A549 (cell line): Measurements from ENCODE around the gene ALCAM.

Experiments
- PHF8 ChIP-seq: fragments of 200-600 bp; sonication (generic); IDR thresholded peaks from 2 replicates; pipeline ENCODE4 v1.6.1; 2016; ENCODE audit warnings: low read depth, mild to moderate bottlenecking, antibody characterized with exemption, moderate library complexity, borderline replicate concordance
- TF ChIP-seq, protein P1 (sequence below): fragments of >200 bp; sonication (Bioruptor Twin); formaldehyde crosslinking; IDR thresholded peaks from 3 replicates; pipeline ENCODE4 v1.6.1; 2016

DNA sequence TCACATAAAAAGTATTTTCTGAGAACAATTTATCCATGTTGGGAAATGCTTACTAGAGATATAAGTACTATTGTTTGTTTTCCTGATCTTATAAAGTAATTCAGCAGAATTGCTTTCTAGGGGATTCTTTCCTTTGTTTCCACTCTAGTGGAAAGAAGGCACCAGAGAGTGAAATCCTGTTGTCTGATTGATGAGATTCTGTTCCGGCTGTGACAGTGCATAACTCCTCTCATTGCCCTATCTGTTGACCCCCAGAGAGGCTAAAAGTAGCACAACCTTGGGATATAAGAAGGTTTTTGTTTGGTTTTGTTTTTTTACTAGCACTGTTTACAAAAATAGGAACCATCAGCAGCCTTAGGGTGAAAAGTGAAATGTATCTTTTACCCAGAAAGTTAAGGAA, 114.1 kb downstream of the ALCAM start:
- no peak for TF ChIP-seq PHF8
- TF ChIP-seq, protein P1, sequence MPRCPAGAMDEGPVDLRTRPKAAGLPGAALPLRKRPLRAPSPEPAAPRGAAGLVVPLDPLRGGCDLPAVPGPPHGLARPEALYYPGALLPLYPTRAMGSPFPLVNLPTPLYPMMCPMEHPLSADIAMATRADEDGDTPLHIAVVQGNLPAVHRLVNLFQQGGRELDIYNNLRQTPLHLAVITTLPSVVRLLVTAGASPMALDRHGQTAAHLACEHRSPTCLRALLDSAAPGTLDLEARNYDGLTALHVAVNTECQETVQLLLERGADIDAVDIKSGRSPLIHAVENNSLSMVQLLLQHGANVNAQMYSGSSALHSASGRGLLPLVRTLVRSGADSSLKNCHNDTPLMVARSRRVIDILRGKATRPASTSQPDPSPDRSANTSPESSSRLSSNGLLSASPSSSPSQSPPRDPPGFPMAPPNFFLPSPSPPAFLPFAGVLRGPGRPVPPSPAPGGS = no peak
